ENCODE data around the gene STX5. TPM values are rescaled to one million over a fixed set of nuclear protein-coding genes. Genes with fewer than 3 reads are reported as not detected.

STX5 gene
- total and polyA plus RNA-seq, 9 of the 15 experiments (the other 6 are each of a cell fraction or from before 2014, with no cell fraction given), result 2.8 to 28.6 (median 23.7) TPM

DNA sequence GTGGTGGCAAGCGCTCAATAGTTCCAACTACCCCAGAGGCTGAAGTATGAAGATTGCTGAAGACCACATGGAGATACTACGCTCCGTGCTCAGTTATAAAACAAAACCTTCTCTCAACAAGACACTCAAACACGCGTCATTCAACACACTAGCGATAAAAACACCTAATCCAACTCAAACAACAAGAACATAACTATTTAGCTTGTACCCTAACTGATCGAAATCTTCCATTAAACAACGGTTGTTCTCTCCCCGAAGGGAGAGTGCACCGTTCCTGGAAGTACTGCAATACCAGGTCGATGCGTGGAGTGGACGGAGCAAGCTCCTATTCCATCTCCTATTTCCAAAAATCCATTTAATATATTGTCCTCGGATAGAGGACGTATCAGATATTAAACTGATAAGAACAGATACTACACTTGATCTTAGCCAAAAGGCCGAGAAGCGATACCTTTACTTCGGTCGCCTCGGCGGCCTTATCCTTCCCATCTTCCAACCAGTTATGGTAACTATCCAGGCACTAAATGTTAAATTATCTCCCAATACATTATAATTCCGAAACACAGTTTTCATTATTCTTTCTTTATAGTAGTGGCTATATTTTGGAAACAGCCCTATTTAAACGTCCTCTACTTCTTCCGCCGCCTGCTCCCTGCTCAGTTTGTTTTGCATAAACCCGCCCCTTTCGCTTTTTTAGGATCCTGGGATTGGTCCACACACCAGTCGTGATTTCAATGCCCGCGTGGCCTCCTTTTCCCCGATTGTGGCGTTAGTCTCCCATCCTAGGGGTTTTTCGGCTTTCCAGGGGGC is 9.7 kb upstream of the STX5 start (continued):
- TF ChIP-seq ZNF224 (CRISPR knock-in tag; IDR thresholded peaks at IDR 0.05) (no peak), ZNF134 (CRISPR knock-in tag; conservative IDR thresholded peaks at IDR 0.05) (peak; percentile 81), GABPB2 (CRISPR knock-in tag; conservative IDR thresholded peaks at IDR 0.05) (peak; percentile 100), SLC30A9 (CRISPR knock-in tag; IDR thresholded peaks at IDR 0.05) (peak; percentile 85; the same call in 1 of the 2 replicates), CCNT2 (IDR thresholded peaks at IDR 0.05; ENCODE audit: borderline replicate concordance, extremely low read depth, insufficient read length, low read depth, low read length) (no peak), BRCA1 (IDR thresholded peaks at IDR 0.05) (no peak), BRCA1 (CRISPR knock-in tag; IDR thresholded peaks at IDR 0.05) (no peak), ZNF79 (CRISPR knock-in tag; IDR thresholded peaks at IDR 0.05; ENCODE audit: low read depth) (no peak; the same call in 1 of the 2 replicates), FOXK2 (conservative IDR thresholded peaks at IDR 0.05 in 1 of 2, IDR thresholded peaks at IDR 0.05 in 1 of 2; ENCODE audit: low read depth in 2 of 2) (peak; percentile 96), NR1H2 (CRISPR knock-in tag; IDR thresholded peaks at IDR 0.05) (peak; percentile 96; the same call in 1 of the 2 replicates), NFIX (CRISPR knock-in tag; IDR thresholded peaks at IDR 0.05; ENCODE audit: low read depth) (no peak; the same call in 1 of the 2 replicates), PHTF2 (CRISPR knock-in tag; IDR thresholded peaks at IDR 0.05) (peak; percentile 100), SNRNP70 (optimal IDR thresholded peaks at IDR 0.05; ENCODE audit: low read depth, low read length) (no peak), NONO (IDR thresholded peaks at IDR 0.05; ENCODE audit: low read depth in 2 of 2, low read length in 1 of 2) (peak; percentile 86 to 97), HNRNPL (IDR thresholded peaks at IDR 0.05; ENCODE audit: low read depth, low read length) (peak; percentile 92), HDAC6 (IDR thresholded peaks at IDR 0.05; ENCODE audit: low read depth, low read length) (peak; percentile 97), THAP12 (CRISPR knock-in tag; IDR thresholded peaks at IDR 0.05) (peak; percentile 100), ZNF274 (IDR thresholded peaks at IDR 0.05; ENCODE audit: borderline replicate concordance, low read depth, low read length) (peak; percentile 14; the same call in 1 of the 2 replicates), POLR2AphosphoS5 (IDR thresholded peaks at IDR 0.05; ENCODE audit: control insufficient read depth, insufficient read depth, low read depth, low read length) (peak; percentile 100), ZNF507 (tag; conservative IDR thresholded peaks at IDR 0.05) (no peak), ZNF583 (CRISPR knock-in tag; IDR thresholded peaks at IDR 0.05) (peak; percentile 89), FOXJ3 (CRISPR knock-in tag; IDR thresholded peaks at IDR 0.05) (no peak), BHLHE40 (IDR thresholded peaks at IDR 0.05; ENCODE audit: low read length) (peak; percentile 40; the same call in 1 of the 2 replicates), JUN (IDR thresholded peaks at IDR 0.05; ENCODE audit: borderline replicate concordance, low read depth, low read length) (peak; percentile 5; the same call in 1 of the 2 replicates), JUN (CRISPR knock-in tag; IDR thresholded peaks at IDR 0.05; ENCODE audit: borderline replicate concordance) (peak; percentile 84; the same call in 1 of the 2 replicates)
- TF ChIP-seq, protein P1, sequence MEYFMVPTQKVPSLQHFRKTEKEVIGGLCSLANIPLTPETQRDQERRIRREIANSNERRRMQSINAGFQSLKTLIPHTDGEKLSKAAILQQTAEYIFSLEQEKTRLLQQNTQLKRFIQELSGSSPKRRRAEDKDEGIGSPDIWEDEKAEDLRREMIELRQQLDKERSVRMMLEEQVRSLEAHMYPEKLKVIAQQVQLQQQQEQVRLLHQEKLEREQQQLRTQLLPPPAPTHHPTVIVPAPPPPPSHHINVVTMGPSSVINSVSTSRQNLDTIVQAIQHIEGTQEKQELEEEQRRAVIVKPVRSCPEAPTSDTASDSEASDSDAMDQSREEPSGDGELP (CRISPR knock-in tag; IDR thresholded peaks at IDR 0.05; ENCODE audit: borderline replicate concordance), result no peak; the same call in 1 of the 2 replicates

Data from K562 (cell line).